ENCODE data around the gene LDHD. TPM values are rescaled to one million over a fixed set of nuclear protein-coding genes. Genes with fewer than 3 reads are reported as not detected.

Gene LDHD
- total and polyA plus RNA-seq, 2 of the 13 experiments (the other 11 are each of a cell fraction or from before 2014, with no cell fraction given): 9.1 to 9.8 TPM

DNA sequence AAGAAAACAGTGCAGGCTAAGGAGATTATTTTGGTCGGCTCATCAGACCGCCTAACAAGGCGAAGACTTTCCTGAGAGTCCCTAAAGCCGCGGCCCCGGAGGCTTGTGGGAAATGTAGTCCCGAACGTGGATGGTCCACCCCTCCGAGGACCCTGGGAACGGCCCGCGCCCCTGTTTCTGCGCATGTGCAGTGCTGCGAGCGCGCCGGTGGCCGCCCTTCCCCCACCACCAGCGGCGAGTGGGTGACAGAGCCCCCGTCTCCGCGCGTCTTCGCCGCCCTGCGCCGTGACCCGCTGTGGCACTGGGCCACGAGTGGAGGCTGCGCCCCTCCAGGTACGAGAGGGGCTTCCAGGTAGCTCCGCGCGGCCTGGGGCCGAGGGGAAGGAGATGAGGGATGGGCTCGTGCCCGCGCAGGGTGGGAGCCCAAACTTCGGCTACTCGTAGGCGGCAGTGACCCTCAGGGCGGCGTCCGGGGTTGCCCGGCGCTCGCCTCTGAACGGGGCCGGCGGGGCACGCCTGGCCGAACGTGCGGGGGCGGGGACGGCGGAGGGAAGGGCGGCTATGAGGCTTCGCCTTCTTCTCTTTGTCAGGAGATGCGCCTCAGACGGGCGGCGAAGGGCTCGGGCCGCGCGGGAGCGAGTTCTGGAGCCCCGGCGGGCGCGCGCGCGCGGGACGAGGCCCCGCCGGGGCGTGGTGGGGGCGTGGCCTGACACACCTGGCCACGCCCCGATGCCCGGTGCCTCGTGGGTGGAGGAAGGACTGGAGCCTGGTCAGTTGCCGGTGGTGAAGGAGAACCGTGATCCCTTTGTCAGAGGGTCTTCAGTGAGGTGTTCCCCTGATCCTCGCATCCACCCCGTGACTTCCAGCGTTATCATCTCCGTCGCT lies 32.0 kb upstream of the LDHD start, which contains the start of gene ZFP1:
TSS of gene ZFP1 (plus strand) at position 214 of the 885 bp plus-strand sequence. CDS start 4,428 bp downstream, outside the sequence.
- peaks cover 26% of the 10 kb centered on the region for H3K9me3 ChIP-seq (ENCODE audit: low read length)
- peak within 1 kb of the TSS; percentile 21 for H2AFZ ChIP-seq (ENCODE audit: low read length)
- 2% methylated on average over 28 of the region's 93 CpGs for WGBS (ENCODE audit: low lambda C conversion rate)
- peaks cover 23% of the 10 kb centered on the region for H3K4me1 ChIP-seq (ENCODE audit: insufficient read depth, low read length)
- intact Hi-C loops (cut with micrococcal nuclease; ENCODE audit: unreplicated experiment) (loop anchor here (1.0 to 2.0 kb wide), 2 partner anchors 20 to 32 kb away; partner anchors contain the start of gene LDHD), in situ Hi-C loops (cut with HindIII; ENCODE audit: extremely low pct_ligation_motif_present, low pct_unique_long_range_greater_than_20kb) (no loop called here)
- peak within 1 kb of the TSS; percentile 81 for H3K9ac ChIP-seq (ENCODE audit: insufficient read depth, low read depth, low read length)
- H3K36me3 ChIP-seq (replicated peaks in 1 of 2; ENCODE audit: control insufficient read depth in 1 of 2, insufficient read depth in 2 of 2, low read length in 2 of 2): peaks cover 0 to 16% of the 10 kb centered on the region in 2 experiments; a peak in 4 of 5 replicates
- ChIA-PET POLR2A (no interaction called here), CTCF (ENCODE audit: low intra/inter-chr PET ratio, low total read pairs) (no interaction called here)
- FAIRE-seq (peak; percentile 67), ATAC-seq (peak; percentile 93), DNase-seq (ENCODE audit: low spot score) (peak; percentile 91)
- 0 out of 2 replicates have a peak, but pooled peaks cover 5% of the 10 kb centered on the region for H4K20me1 ChIP-seq (ENCODE audit: insufficient read depth, low read length)
- H3K27me3 ChIP-seq (ENCODE audit: control insufficient read depth in 1 of 2, insufficient read depth in 2 of 2, low read length in 2 of 2): no peaks in the 10 kb centered on the region
- H3K79me2 ChIP-seq (ENCODE audit: insufficient read depth, low read length): peaks cover 42% of the 10 kb centered on the region
- H3K27ac ChIP-seq (ENCODE audit: extremely low read length, insufficient read depth, low read length): peak within 1 kb of the TSS; percentile 84
- peak within 1 kb of the TSS; percentile 91 for H3K4me2 ChIP-seq (ENCODE audit: low read depth, low read length)
- BruUV-seq (replicated peaks): TSS peak; percentile 61
- peak within 1 kb of the TSS; percentile 94 to 98 (median 96) for H3K4me3 ChIP-seq (replicated peaks in 1 of 3; ENCODE audit: insufficient read depth in 1 of 3, low read depth in 2 of 3, low read length in 3 of 3)
- TF ChIP-seq E2F1 (CRISPR knock-in tag; IDR thresholded peaks at IDR 0.05) (peak; percentile 90), ZBTB49 (CRISPR knock-in tag; IDR thresholded peaks at IDR 0.05; ENCODE audit: borderline replicate concordance) (peak; percentile 93; the same call in 1 of the 2 replicates), SMARCC2 (IDR thresholded peaks at IDR 0.05) (no peak), TMF1 (CRISPR knock-in tag; IDR thresholded peaks at IDR 0.05; ENCODE audit: low read depth) (peak; percentile 53; the same call in 1 of the 2 replicates), ATM (IDR thresholded peaks at IDR 0.05; ENCODE audit: borderline replicate concordance) (no peak), MAFG (CRISPR knock-in tag; IDR thresholded peaks at IDR 0.05) (no peak), KDM5A (IDR thresholded peaks at IDR 0.05; ENCODE audit: borderline replicate concordance, low read length) (peak; percentile 90), HHEX (CRISPR knock-in tag; IDR thresholded peaks at IDR 0.05) (no peak), ZNF546 (CRISPR knock-in tag; conservative IDR thresholded peaks at IDR 0.05) (peak; percentile 61; the same call in 1 of the 2 replicates), ZNF564 (CRISPR knock-in tag; IDR thresholded peaks at IDR 0.05) (peak; percentile 89), MTA3 (CRISPR knock-in tag; IDR thresholded peaks at IDR 0.05) (0 out of 2 replicates have a peak, but pooled peaks have one; percentile 70), CENPX (CRISPR knock-in tag; IDR thresholded peaks at IDR 0.05) (no peak), ZFP36L2 (CRISPR knock-in tag; IDR thresholded peaks at IDR 0.05) (peak; percentile 75; the same call in 1 of the 2 replicates), ZBTB38 (CRISPR knock-in tag; IDR thresholded peaks at IDR 0.05) (peak; percentile 77; the same call in 1 of the 2 replicates), ZNF670 (CRISPR knock-in tag; IDR thresholded peaks at IDR 0.05; ENCODE audit: borderline replicate concordance) (peak; percentile 99), ZNF567 (CRISPR knock-in tag; IDR thresholded peaks at IDR 0.05; ENCODE audit: borderline replicate concordance) (peak; percentile 96)
- TF ChIP-seq, protein P1, sequence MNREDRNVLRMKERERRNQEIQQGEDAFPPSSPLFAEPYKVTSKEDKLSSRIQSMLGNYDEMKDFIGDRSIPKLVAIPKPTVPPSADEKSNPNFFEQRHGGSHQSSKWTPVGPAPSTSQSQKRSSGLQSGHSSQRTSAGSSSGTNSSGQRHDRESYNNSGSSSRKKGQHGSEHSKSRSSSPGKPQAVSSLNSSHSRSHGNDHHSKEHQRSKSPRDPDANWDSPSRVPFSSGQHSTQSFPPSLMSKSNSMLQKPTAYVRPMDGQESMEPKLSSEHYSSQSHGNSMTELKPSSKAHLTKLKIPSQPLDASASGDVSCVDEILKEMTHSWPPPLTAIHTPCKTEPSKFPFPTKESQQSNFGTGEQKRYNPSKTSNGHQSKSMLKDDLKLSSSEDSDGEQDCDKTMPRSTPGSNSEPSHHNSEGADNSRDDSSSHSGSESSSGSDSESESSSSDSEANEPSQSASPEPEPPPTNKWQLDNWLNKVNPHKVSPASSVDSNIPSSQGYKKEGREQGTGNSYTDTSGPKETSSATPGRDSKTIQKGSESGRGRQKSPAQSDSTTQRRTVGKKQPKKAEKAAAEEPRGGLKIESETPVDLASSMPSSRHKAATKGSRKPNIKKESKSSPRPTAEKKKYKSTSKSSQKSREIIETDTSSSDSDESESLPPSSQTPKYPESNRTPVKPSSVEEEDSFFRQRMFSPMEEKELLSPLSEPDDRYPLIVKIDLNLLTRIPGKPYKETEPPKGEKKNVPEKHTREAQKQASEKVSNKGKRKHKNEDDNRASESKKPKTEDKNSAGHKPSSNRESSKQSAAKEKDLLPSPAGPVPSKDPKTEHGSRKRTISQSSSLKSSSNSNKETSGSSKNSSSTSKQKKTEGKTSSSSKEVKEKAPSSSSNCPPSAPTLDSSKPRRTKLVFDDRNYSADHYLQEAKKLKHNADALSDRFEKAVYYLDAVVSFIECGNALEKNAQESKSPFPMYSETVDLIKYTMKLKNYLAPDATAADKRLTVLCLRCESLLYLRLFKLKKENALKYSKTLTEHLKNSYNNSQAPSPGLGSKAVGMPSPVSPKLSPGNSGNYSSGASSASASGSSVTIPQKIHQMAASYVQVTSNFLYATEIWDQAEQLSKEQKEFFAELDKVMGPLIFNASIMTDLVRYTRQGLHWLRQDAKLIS (CRISPR knock-in tag; IDR thresholded peaks at IDR 0.05): no peak; the same call in 1 of the 2 replicates
